Glutamatergic neuron (in vitro differentiated cells): ENCODE data around the gene LTBP3. TPM values are rescaled to one million over a fixed set of nuclear protein-coding genes. Genes with fewer than 3 reads are reported as not detected.

ENCODE experiments used
- DNase-seq: peaks from one replicate; pipeline ENCODE4 v3.0.0; 2022
- H3K27ac Mint-ChIP-seq: one replicate; pipeline ENCODE4 v1.8.0; 2020; ENCODE audit warnings: mild to moderate bottlenecking, mixed read lengths, inconsistent platforms; ENCODE audit not compliant: unreplicated experiment
- H3K27me3 Mint-ChIP-seq: one replicate; pipeline ENCODE4 v1.8.0; 2020; ENCODE audit warnings: mild to moderate bottlenecking, moderate library complexity, mixed read lengths, inconsistent platforms; ENCODE audit not compliant: unreplicated experiment
- H3K36me3 Mint-ChIP-seq: one replicate; pipeline ENCODE4 v1.8.0; 2020; ENCODE audit warnings: mild to moderate bottlenecking, mixed read lengths, inconsistent platforms; ENCODE audit not compliant: unreplicated experiment
- H3K4me1 Mint-ChIP-seq: one replicate; pipeline ENCODE4 v1.8.0; 2020; ENCODE audit warnings: mild to moderate bottlenecking, low read depth, mixed read lengths, inconsistent platforms; ENCODE audit not compliant: unreplicated experiment
- H3K4me3 Mint-ChIP-seq: one replicate; pipeline ENCODE4 v1.8.0; 2020; ENCODE audit warnings: mild to moderate bottlenecking, mixed read lengths, inconsistent platforms; ENCODE audit not compliant: unreplicated experiment
- H3K9me3 Mint-ChIP-seq: one replicate; pipeline ENCODE4 v1.8.0; 2020; ENCODE audit warnings: mild to moderate bottlenecking, moderate library complexity, mixed read lengths, inconsistent platforms; ENCODE audit not compliant: unreplicated experiment
- CTCF ChIP-seq: fragments of 200-600 bp; sonication (generic); IDR thresholded peaks from one replicate; pipeline ENCODE4 v1.5.0; 2021; ENCODE audit not compliant: partially characterized antibody, unreplicated experiment
- total RNA-seq: library from RNA; stranded (reverse); fragmentation: NEBNext Ultra II Directional; extraction: Animal tissue kit (Norgen Biotek cat#: 25700); gene quantifications from one replicate; pipeline ENCODE4 v1.2.1, GENCODE V29; 2021; ENCODE audit not compliant: unreplicated experiment

LTBP3 gene
- total RNA-seq, 1 donor from 2014 or later: 2.5 TPM

- Mint-ChIP-seq H3K27me3 (peaks cover 26% of the 10 kb centered on the region), H3K27ac (no peak overlapping the region), H3K4me3 (no peak overlapping the region), H3K36me3 (no peaks in the 10 kb centered on the region), H3K9me3 (peaks cover 16% of the 10 kb centered on the region), H3K4me1 (peaks cover 10% of the 10 kb centered on the region)
- no peak for TF ChIP-seq CTCF
- DNase-seq: no peak
Measured at GRCh38 chr11:65580756-65581155, 22.6 kb upstream of the LTBP3 start.

GRCh38 chr11:65580031-65580692 lies 22.0 kb upstream of the LTBP3 start:
- Mint-ChIP-seq H3K9me3 (peaks cover 18% of the 10 kb centered on the region), H3K27ac (peak overlapping the region; percentile 22), H3K4me3 (no peak overlapping the region), H3K27me3 (peaks cover 27% of the 10 kb centered on the region), H3K4me1 (peaks cover 10% of the 10 kb centered on the region), H3K36me3 (no peaks in the 10 kb centered on the region)
- DNase-seq: no peak
- no peak for TF ChIP-seq CTCF

- H3K9me3 Mint-ChIP-seq: peaks cover 19% of the 10 kb centered on the region
- no peaks in the 10 kb centered on the region for H3K36me3 Mint-ChIP-seq
- no peak for TF ChIP-seq CTCF
- no peak overlapping the region for H3K27ac Mint-ChIP-seq
- H3K4me3 Mint-ChIP-seq: no peak overlapping the region
- peaks cover 10% of the 10 kb centered on the region for H3K4me1 Mint-ChIP-seq
- no peak for DNase-seq
- H3K27me3 Mint-ChIP-seq: peaks cover 27% of the 10 kb centered on the region
Measured at GRCh38 chr11:65579291-65579690, 21.1 kb upstream of the LTBP3 start.

- peak overlapping the region; percentile 58 for H3K4me3 Mint-ChIP-seq
- peaks cover 24% of the 10 kb centered on the region for H3K27me3 Mint-ChIP-seq
- H3K27ac Mint-ChIP-seq: peak overlapping the region; percentile 28
- H3K9me3 Mint-ChIP-seq: peaks cover 19% of the 10 kb centered on the region
- DNase-seq: no peak
- H3K36me3 Mint-ChIP-seq: no peaks in the 10 kb centered on the region
- no peak for TF ChIP-seq CTCF
- peaks cover 10% of the 10 kb centered on the region for H3K4me1 Mint-ChIP-seq
Measured at GRCh38 chr11:65578667-65579066, 20.5 kb upstream of the LTBP3 start.

- H3K4me1 Mint-ChIP-seq: peaks cover 10% of the 10 kb centered on the region
- peaks cover 21% of the 10 kb centered on the region for H3K27me3 Mint-ChIP-seq
- peak overlapping the region; percentile 58 for H3K4me3 Mint-ChIP-seq
- no peaks in the 10 kb centered on the region for H3K36me3 Mint-ChIP-seq
- H3K27ac Mint-ChIP-seq: peak overlapping the region; percentile 28
- H3K9me3 Mint-ChIP-seq: peaks cover 17% of the 10 kb centered on the region
- DNase-seq: no peak
- TF ChIP-seq CTCF: no peak
Measured at GRCh38 chr11:65578134-65578533, 20.0 kb upstream of the LTBP3 start.
